Ovary (tissue), 9 donors: ENCODE data around the gene ZBTB45. TPM values are rescaled to one million over a fixed set of nuclear protein-coding genes. Genes with fewer than 3 reads are reported as not detected.

Source experiments
- DNase-seq, 5 donors: peaks; one replicate each; pipeline ENCODE4 v3.0.0-alpha.2; 2019 to 2020
- H3K27ac ChIP-seq, 2 donors: fragments of 200-600 bp; one replicate each; pipeline versions ENCODE4 v1.5.1 to v1.8.0; 2019 to 2022
- H3K27me3 ChIP-seq: fragments of 200-600 bp; one replicate; pipeline ENCODE4 v1.8.0; 2022
- H3K36me3 ChIP-seq: fragments of 200-600 bp; sonication (generic); one replicate; pipeline ENCODE4 v1.5.1; 2019
- H3K4me1 ChIP-seq: one replicate; pipeline ENCODE4 v1.8.1; 2013; ENCODE audit warnings: mild to moderate bottlenecking, moderate library complexity; ENCODE audit not compliant: insufficient read depth
- H3K4me3 ChIP-seq: fragments of 200-600 bp; sonication (generic); one replicate; pipeline ENCODE4 v1.5.1; 2017
- H3K9me3 ChIP-seq, 2 donors: fragments of 200-600 bp in 1 of 2; sonication (generic) in 1 of 2; one replicate each; pipeline versions ENCODE4 v1.5.1 to v1.8.1; 2013 to 2019; ENCODE audit warnings: mild to moderate bottlenecking in 1 of 2, moderate library complexity in 1 of 2
- CTCF ChIP-seq, 3 donors: fragments of 450-650 bp in 2 of 3; fragments of 200-600 bp in 1 of 3; IDR thresholded peaks; one replicate each; pipeline versions ENCODE4 v1.5.1 to v1.8.0; 2016 to 2022; ENCODE audit warnings: antibody characterized with exemption in 3 of 3, mild to moderate bottlenecking in 1 of 3
- EP300 ChIP-seq: sonication (generic); formaldehyde crosslinking; IDR thresholded peaks from one replicate; pipeline ENCODE4 v1.6.1; 2017; ENCODE audit warnings: antibody characterized with exemption
- POLR2A ChIP-seq: fragments of 450-650 bp; IDR thresholded peaks from one replicate; pipeline ENCODE4 v1.6.1; 2017; ENCODE audit warnings: antibody characterized with exemption, mild to moderate bottlenecking, moderate library complexity
- whole genome bisulfite sequencing, 3 donors: extraction: QIAGEN DNeasy Blood & Tissue Kit in 1 of 3; methylation state at CpG; one replicate each; pipeline versions ENCODE4 v1.1.5 to v1.1.7; 2013 to 2017; 5-methylcytosine and 5-hydroxymethylcytosine counted together
- intact Hi-C, 4 donors: fragments of 100-400 bp; cut with DNase I; formaldehyde crosslinking; loops; one replicate each; pipeline versions ENCODE4 v1.11.0 to v1.15.1; 2022 to 2023
- polyA plus RNA-seq, 2 donors: library from polyadenylated mRNA; stranded (reverse); fragments of 200-250 nt in 1 of 2; fragments of 350-450 nt in 1 of 2; fragmentation: Illumina TruSeq in 1 of 2; extraction: RNeasy Lipid Tissue Mini Kit (QIAGEN cat#74804) in 1 of 2; gene quantifications; one replicate each; pipeline ENCODE4 v1.2.3, GENCODE V29; 2013 to 2014
- total RNA-seq, 7 donors: library from RNA; depleted of rRNA in 2 of 7; stranded (reverse); fragments of >200 nt in 2 of 7; fragmentation: NEBNext Ultra II Directional in 3 of 7; extraction: Animal tissue kit (Norgen Biotek cat#: 25700) in 3 of 7; gene quantifications; one replicate each; pipeline versions ENCODE4 v1.1.0 to v1.2.4, GENCODE V29; 2016 to 2023
- donor health status: DM: no; HTN: no; CAD: no; lungs with moderate emphysema.
- donor health status: DM: no; HTN: no; CAD: no.
- donor health status: Bipolar disorder and iron deficiency.
- donor health status: DM: yes; HTN: yes; CAD: no.
- donor health status: DM: no; HTN: no; CAD: no.
- donor health status: DM: yes; HTN: yes; CAD: no.

Gene ZBTB45
- total and polyA plus RNA-seq, 9 donors, result 1.1 to 23.3 (median 14.1) TPM

DNA sequence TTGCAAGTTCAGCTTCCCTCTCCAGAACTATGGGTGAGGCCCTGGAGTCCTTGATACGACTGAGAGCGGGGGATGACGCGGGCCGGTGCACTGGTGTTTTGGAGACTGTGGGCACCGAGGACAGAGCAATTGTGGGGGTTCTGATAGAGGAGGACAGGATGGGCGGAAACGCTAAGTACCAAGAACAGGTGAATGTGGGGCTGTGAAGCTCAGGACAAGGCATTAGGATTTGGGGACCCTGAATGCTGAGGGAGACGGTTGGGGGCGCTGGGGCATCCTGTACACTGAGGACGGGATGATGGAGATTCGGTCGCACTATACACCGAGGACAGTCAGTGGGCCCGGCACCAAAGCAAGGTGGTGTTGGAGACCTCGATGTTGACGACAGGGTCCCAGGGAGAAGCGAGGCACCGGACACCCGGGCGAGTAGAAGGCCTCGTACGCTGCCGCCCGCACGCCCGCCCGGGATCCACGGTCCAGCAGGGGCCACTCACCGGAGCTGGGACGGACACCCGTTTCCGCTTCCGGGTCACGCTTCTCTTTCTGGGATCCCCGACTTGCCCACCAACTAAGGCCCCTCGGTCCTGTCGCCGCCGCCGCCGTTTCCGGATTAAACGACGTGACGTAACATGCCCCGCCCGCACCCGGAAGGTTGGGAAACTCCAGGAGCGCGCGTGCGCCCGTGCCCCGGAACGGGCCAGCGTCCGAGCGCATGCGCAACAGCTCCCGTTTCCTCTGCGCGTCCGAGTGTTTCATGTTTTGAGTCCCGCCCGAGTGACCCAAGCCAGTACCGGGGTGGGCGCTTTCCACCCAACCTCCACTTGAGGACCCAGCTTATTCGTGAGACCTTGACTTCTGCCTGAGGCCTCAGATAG is 35.1 kb upstream of the ZBTB45 start, which contains the start of gene CHMP2A:
Gene CHMP2A, minus strand, starts transcription at position 612 of the 875 bp plus-strand sequence. CDS start 893 bp downstream, outside the sequence.
- Histone ChIP-seq H3K27ac (peak within 1 kb of the TSS; percentile 78 to 95), H3K9me3 (no peaks in the 10 kb centered on the region), H3K36me3 (no peaks in the 10 kb centered on the region), H3K4me1 (peaks cover 16% of the 10 kb centered on the region), H3K27me3 (no peaks in the 10 kb centered on the region), H3K4me3 (peak within 1 kb of the TSS; percentile 84)
- intact Hi-C loops, result no loop called here
- WGBS, 3 donors, result 1% methylated on average over 55 to 69 of the region's 69 CpGs
- peak; percentile 99 for DNase-seq
- TF ChIP-seq POLR2A, result peak; percentile 84
- TF ChIP-seq EP300, result peak; percentile 66
- TF ChIP-seq CTCF (IDR thresholded peaks at IDR 0.05), result peak in 1 of 3 donors; percentile 23

DNA sequence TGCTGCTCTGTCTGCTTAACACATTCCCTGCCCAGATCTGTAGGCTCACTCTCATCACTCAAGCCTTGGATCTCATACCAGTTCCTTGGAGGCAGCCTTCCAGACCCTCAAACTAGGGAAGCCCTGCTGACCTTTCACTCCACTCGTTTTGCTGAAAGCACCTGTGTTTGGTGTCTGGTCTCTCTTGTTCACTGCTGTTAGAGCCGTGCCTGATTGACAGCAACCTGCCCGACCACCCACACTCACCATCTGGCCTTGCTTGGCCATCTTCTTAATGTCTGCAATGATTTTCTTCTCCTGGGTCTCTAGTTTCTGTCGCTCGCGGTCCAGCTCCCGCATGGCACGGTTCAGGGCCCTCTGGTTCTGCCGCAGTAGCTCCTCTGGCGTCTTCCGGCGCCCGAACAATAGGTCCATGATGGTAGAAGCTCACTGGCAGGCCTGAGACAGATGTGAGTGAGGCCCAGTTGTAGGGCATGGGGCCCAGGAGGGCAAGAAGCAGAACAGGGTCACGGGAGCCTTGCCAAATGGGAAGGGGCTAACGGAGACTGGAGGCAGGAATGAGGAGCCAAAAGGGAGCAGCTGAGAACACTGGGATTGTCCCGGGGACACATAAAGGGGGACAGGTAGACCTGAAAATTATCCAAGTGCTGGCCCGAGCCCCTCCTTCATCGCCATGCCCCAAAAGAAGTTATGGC is 34.3 kb upstream of the ZBTB45 start:
- Histone ChIP-seq H3K4me3 (peak overlapping the region; percentile 84), H3K27me3 (no peaks in the 10 kb centered on the region), H3K4me1 (peaks cover 14% of the 10 kb centered on the region), H3K27ac (peak overlapping the region; percentile 9 to 95), H3K9me3 (no peaks in the 10 kb centered on the region), H3K36me3 (no peaks in the 10 kb centered on the region)
- TF ChIP-seq POLR2A (no peak), CTCF (IDR thresholded peaks at IDR 0.05) (no peak), EP300 (no peak)
- whole genome bisulfite sequencing, 3 donors, result 19 to 37% (median 21%) methylated on average over 18 of the region's 18 CpGs
- intact Hi-C loops, result no loop called here
- DNase-seq, result peak in 3 of 5 donors; percentile 55 to 68 (median 59)

GRCh38 chr19:58552655-58553054 is 33.0 kb upstream of the ZBTB45 start:
- no peak for DNase-seq
- WGBS, 3 donors, result 79 to 87% (median 87%) methylated on average over 2 of the region's 2 CpGs

More at GRCh38 chr19:58552655-58553054, 33.0 kb upstream of the ZBTB45 start:
- no peak overlapping the region for H3K4me3 ChIP-seq
- H3K9me3 ChIP-seq, result no peaks in the 10 kb centered on the region
- no peaks in the 10 kb centered on the region for H3K27me3 ChIP-seq
- intact Hi-C loops, result no loop called here
- H3K4me1 ChIP-seq, result peaks cover 14% of the 10 kb centered on the region
- TF ChIP-seq EP300 (no peak), CTCF (IDR thresholded peaks at IDR 0.05) (no peak), POLR2A (no peak)
- H3K27ac ChIP-seq, result no peak overlapping the region
- no peaks in the 10 kb centered on the region for H3K36me3 ChIP-seq
